Measurements from ENCODE around the gene SPATA6.

DNA sequence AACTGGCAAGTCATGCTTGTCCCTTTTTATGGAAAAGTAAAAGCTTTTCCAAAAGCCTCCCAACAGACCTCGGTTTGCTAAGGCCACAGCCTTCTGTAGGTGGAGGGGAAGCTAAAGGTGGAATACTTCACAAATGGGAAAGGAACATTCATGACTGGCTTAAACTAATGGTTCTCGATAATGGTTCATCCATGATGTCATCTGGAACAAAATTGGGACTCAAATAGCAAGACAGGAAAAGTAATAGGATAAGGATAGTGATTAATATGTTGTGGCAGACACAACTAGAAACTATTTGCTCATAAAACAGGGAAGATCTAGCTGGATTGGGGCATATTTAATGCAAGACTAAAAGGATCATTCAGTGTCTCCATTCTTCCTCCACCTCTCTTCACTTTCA lies 16.7 kb upstream of the SPATA6 start:
- TF ChIP-seq CTCF (IDR thresholded peaks at IDR 0.05; ENCODE audit: poor library complexity) (no peak), EZH2phosphoT487 (IDR thresholded peaks at IDR 0.05; ENCODE audit: low read depth, severe bottlenecking, unreplicated experiment) (no peak), EZH2 (IDR thresholded peaks at IDR 0.05; ENCODE audit: borderline replicate concordance) (no peak)
